ENCODE measurements around the gene ZNF692.

The ZNF692 gene

DNA sequence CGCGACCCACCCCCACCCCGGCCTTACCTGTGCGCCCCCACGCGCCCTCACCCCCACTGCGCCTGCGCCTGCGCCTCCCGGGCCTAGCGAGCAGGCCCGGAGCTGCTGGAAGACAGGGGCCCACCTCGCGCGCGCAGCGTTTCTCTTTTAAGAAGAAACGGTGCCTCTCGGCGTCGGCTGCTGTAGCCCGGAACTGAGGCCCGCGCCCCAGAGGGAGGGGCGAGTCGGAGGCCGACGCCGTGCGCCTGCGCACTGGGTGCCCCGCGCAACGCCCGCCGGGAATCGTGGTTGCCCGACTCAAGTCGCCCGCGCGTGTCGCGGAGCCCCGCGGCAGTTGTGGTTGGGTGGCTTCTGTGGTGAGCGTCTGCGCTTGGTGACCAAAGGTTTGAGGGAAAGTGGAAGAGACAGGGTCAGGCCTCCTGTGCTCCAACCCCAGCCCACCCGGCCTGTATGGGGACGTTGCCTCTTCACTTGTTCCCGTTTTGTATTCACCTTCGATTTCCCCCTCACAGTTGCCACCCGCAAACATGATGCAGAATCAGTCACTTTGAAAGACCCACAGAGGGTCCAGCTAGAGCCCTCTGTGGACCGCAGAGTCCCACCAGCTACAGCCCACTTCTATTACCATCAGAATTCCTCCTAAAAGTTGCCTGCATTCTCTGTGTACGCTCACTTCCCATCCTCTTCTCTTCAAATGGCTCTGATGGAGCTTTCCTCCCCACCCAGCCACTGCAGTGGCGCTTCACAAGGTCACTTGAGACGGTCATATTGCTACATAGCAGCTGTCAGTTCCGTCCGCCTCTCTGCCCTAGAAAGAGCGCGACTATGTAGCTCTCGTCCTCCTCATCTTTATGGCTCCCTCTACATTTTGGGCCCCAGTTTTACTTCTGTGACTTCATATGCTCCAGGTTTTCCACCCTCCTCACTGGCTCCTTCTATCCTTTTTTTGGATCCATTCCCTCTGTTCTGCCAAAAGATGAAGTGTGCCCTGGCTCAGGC, at the start of gene ZNF692:
Gene ZNF692 (minus strand): TSS at position 195 of the 999 bp plus-strand sequence. CDS start 776 bp downstream, outside the sequence.
- Histone ChIP-seq H4K20me1 (ENCODE audit: insufficient read depth) (no peaks in the 10 kb centered on the region), H3K27me3 (ENCODE audit: insufficient read depth, low read depth) (no peaks in the 10 kb centered on the region), H3K79me2 (ENCODE audit: insufficient read depth, low read depth) (peaks cover 13% of the 10 kb centered on the region), H3K9ac (peak within 1 kb of the TSS; percentile 91), H3K4me2 (peak within 1 kb of the TSS; percentile 91), H2AFZ (ENCODE audit: low read depth) (peak within 1 kb of the TSS; percentile 77), H3K27ac (peak within 1 kb of the TSS; percentile 89), H3K4me3 (IDR thresholded peaks at IDR 0.05; ENCODE audit: insufficient read depth, low read depth, low read length) (peak within 1 kb of the TSS; percentile 64), H3K4me1 (ENCODE audit: low read depth, poor library complexity, severe bottlenecking) (peaks cover 23% of the 10 kb centered on the region), H3K36me3 (ENCODE audit: insufficient read depth) (no peaks in the 10 kb centered on the region)
- TF ChIP-seq, protein P1, sequence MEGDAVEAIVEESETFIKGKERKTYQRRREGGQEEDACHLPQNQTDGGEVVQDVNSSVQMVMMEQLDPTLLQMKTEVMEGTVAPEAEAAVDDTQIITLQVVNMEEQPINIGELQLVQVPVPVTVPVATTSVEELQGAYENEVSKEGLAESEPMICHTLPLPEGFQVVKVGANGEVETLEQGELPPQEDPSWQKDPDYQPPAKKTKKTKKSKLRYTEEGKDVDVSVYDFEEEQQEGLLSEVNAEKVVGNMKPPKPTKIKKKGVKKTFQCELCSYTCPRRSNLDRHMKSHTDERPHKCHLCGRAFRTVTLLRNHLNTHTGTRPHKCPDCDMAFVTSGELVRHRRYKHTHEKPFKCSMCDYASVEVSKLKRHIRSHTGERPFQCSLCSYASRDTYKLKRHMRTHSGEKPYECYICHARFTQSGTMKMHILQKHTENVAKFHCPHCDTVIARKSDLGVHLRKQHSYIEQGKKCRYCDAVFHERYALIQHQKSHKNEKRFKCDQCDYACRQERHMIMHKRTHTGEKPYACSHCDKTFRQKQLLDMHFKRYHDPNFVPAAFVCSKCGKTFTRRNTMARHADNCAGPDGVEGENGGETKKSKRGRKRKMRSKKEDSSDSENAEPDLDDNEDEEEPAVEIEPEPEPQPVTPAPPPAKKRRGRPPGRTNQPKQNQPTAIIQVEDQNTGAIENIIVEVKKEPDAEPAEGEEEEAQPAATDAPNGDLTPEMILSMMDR (conservative IDR thresholded peaks at IDR 0.05; ENCODE audit: low read depth, low read length), result no peak

- Histone ChIP-seq H4K20me1 (ENCODE audit: insufficient read depth) (no peaks in the 10 kb centered on the region), H3K4me2 (peak overlapping the region; percentile 84), H3K4me3 (IDR thresholded peaks at IDR 0.05; ENCODE audit: insufficient read depth, low read depth, low read length) (peak overlapping the region; percentile 11), H3K36me3 (ENCODE audit: insufficient read depth) (no peaks in the 10 kb centered on the region), H3K9ac (peak overlapping the region; percentile 56; the same call in 1 of the 2 replicates), H3K27ac (peak overlapping the region; percentile 34; the same call in 1 of the 2 replicates), H3K4me1 (ENCODE audit: low read depth, poor library complexity, severe bottlenecking) (peaks cover 35% of the 10 kb centered on the region), H3K27me3 (ENCODE audit: insufficient read depth, low read depth) (no peaks in the 10 kb centered on the region), H2AFZ (ENCODE audit: low read depth) (peak overlapping the region; percentile 42; the same call in 1 of the 2 replicates), H3K79me2 (ENCODE audit: insufficient read depth, low read depth) (peaks cover 35% of the 10 kb centered on the region; the same call in 1 of the 2 replicates)
- TF ChIP-seq, protein P1 (conservative IDR thresholded peaks at IDR 0.05; ENCODE audit: low read depth, low read length), result no peak
These were observed 48.1 kb upstream of the ZNF692 start for GRCh38 chr1:248906753-248907661.

DNA sequence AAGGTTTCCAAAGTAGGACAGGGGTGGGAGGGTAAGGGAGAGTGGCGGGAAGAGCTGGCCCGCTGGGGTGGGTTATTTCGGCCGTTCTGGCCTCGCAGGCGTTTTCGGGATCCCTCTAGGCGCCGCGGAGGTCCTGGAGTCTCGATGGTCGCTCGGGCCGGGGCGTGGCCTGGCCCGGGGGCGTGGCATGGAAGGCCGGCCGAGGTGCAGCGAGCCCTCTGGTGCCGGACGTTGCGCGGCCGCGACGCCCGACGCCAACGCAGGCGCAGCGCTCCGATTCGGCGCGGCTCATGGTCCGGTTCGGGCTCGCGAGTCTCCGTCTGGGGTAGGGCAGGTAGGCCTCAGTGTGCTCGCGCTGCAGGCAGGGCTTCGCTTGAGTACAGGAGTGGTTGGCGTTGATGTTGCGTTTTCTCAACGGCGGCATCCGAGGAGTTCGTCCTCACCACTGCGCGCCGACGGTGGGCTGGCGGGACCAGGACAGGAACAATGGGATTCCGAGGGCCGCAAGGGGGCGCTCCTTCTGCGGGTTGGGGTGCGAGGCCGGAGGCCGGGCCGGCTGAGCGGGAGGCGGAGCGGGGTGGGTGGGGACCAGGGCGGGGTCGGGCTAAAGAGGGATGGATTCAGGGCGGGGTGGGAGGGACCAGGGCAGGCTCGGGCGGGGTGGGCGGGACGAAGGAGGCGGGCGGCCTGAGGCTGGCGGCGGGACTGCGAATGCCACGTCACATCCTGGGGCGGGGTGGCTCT, 47.3 kb upstream of the ZNF692 start, which contains the start of gene PGBD2:
Gene PGBD2 (plus strand): TSS at position 227 of the 744 bp plus-strand sequence. CDS start 7,628 bp downstream, outside the sequence.
- Histone ChIP-seq H3K4me1 (ENCODE audit: low read depth, poor library complexity, severe bottlenecking) (peaks cover 43% of the 10 kb centered on the region), H3K27ac (peak within 1 kb of the TSS; percentile 79), H3K4me2 (peak within 1 kb of the TSS; percentile 99), H3K36me3 (ENCODE audit: insufficient read depth) (no peaks in the 10 kb centered on the region), H3K9ac (peak within 1 kb of the TSS; percentile 75), H2AFZ (ENCODE audit: low read depth) (peak within 1 kb of the TSS; percentile 86), H4K20me1 (ENCODE audit: insufficient read depth) (no peaks in the 10 kb centered on the region), H3K79me2 (ENCODE audit: insufficient read depth, low read depth) (peaks cover 35% of the 10 kb centered on the region; the same call in 1 of the 2 replicates), H3K4me3 (IDR thresholded peaks at IDR 0.05; ENCODE audit: insufficient read depth, low read depth, low read length) (peak within 1 kb of the TSS; percentile 91), H3K27me3 (ENCODE audit: insufficient read depth, low read depth) (no peaks in the 10 kb centered on the region)
- TF ChIP-seq, protein P1 (conservative IDR thresholded peaks at IDR 0.05; ENCODE audit: low read depth, low read length), result peak; percentile 71

Measured in KMS-11 (cell line).